Smooth muscle cell of the umbilical artery (primary cell): ENCODE data around the gene TBX4. TPM values are rescaled to one million over a fixed set of nuclear protein-coding genes. Genes with fewer than 3 reads are reported as not detected.

Experiments used
- total RNA-seq: library from RNA; depleted of rRNA; stranded (reverse); fragments of >200 nt; gene quantifications from 2 replicates; pipeline ENCODE4 v1.2.3, GENCODE V29; 2014

The TBX4 gene
- total RNA-seq: 0.89 TPM in 1 of 2 replicates, not detected in the other

GRCh38 chr17:61452301-61453290 is at the start of gene TBX4:
Gene TBX4, plus strand, starts transcription at chr17:61452422. Its CDS starts 4,069 bp downstream, at chr17:61456491.

Other genes with a start within 250 kb of the TBX4 start
- gene TBX2, start 52.6 kb upstream of the TBX4 start, total RNA-seq: 30.0 and 32.3 TPM in 2 replicates
- gene NACA2, start 138.8 kb downstream of the TBX4 start, total RNA-seq: not detected in 2 replicates